Measurements from ENCODE around the gene PLVAP. TPM values are rescaled to one million over a fixed set of nuclear protein-coding genes. Genes with fewer than 3 reads are reported as not detected.

PLVAP gene
- total and polyA plus RNA-seq, 9 of the 15 experiments (the other 6 are each of a cell fraction or from before 2014, with no cell fraction given), result 0.09 to 0.84 (median 0.51) TPM; not detected in 4

DNA sequence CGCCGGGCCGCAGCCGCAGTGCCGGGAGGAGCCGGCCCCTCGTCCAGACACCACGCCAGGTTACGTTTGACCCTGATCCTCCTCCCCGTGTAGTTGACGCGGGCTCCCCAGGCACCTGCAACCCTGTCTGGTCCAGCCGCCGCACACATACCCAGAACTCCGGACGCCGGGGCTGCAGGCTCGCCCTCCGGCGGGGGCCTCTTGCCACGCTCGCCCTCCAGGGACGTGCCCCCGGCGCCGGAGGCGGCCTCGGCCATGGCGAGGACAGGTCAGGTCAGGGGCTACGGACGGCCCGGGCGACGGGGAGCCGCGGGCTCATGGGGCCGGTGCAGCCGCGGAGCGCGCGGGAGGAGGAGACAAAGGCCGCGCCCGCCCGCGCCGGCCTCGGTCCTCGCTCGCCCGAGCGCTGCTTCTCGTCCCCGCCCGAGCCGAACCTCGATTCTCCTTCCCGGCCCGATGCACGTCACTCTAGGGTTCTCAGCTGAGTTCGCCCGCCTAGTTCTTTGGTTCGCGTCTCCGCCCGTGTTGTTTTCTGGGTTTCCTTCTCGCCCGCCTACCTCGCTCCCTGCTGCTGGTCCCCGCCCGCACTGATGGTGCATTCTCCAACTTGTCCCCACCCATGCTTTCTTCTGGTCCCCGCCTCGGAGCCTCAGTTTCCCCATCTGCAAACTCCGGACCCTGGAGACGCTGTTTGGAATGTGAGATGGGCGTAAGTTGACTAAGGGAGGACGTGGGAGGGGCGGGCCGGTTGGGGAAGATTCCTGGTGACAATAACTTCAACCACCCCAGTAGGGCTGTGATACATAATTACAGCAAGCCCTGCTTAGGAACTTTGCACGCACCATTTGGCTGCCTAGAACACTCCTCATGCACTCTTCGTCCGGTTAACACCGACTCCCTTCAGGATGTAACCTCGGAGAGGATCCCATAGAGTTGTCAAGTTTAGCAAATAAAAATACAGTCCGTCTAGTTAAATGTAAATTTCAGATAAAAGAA, 42.4 kb downstream of the PLVAP start, which contains the start of gene ANO8 (continued):
- TF ChIP-seq MLLT1 (IDR thresholded peaks at IDR 0.05) (peak in 1 of 2 experiments; percentile 91; a peak in 2 of 4 replicates), ZNF717 (CRISPR knock-in tag; IDR thresholded peaks at IDR 0.05) (no peak), PREB (CRISPR knock-in tag; IDR thresholded peaks at IDR 0.05) (no peak), PHTF2 (CRISPR knock-in tag; IDR thresholded peaks at IDR 0.05) (no peak), FOXP1 (CRISPR knock-in tag; IDR thresholded peaks at IDR 0.05) (0 out of 2 replicates have a peak, but pooled peaks have one; percentile 24), BRD4 (IDR thresholded peaks at IDR 0.05) (no peak; the same call in 1 of the 2 replicates), KDM5B (IDR thresholded peaks at IDR 0.05; ENCODE audit: insufficient replicate concordance, low read depth, low read length) (peak; percentile 66), ZNF707 (CRISPR knock-in tag; conservative IDR thresholded peaks at IDR 0.05) (no peak; the same call in 1 of the 2 replicates), ZNF507 (tag; conservative IDR thresholded peaks at IDR 0.05) (no peak), KHSRP (IDR thresholded peaks at IDR 0.05) (no peak), IRF9 (tag; IDR thresholded peaks at IDR 0.05) (no peak), ZNF75A (CRISPR knock-in tag; IDR thresholded peaks at IDR 0.05) (no peak), JUNB (CRISPR knock-in tag; conservative IDR thresholded peaks at IDR 0.05) (no peak), NR2C1 (IDR thresholded peaks at IDR 0.05) (no peak), NR2C1 (tag; IDR thresholded peaks at IDR 0.05) (no peak), MED1 (CRISPR knock-in tag; IDR thresholded peaks at IDR 0.05; ENCODE audit: borderline replicate concordance) (no peak), CTBP1 (IDR thresholded peaks at IDR 0.05; ENCODE audit: borderline replicate concordance) (peak; percentile 98), ZNF124 (CRISPR knock-in tag; IDR thresholded peaks at IDR 0.05) (no peak), ZNF41 (CRISPR knock-in tag; conservative IDR thresholded peaks at IDR 0.05) (no peak), PCBP1 (IDR thresholded peaks at IDR 0.05; ENCODE audit: low read depth, low read length, poor library complexity, severe bottlenecking) (peak; percentile 80)
- TF ChIP-seq, protein P1, sequence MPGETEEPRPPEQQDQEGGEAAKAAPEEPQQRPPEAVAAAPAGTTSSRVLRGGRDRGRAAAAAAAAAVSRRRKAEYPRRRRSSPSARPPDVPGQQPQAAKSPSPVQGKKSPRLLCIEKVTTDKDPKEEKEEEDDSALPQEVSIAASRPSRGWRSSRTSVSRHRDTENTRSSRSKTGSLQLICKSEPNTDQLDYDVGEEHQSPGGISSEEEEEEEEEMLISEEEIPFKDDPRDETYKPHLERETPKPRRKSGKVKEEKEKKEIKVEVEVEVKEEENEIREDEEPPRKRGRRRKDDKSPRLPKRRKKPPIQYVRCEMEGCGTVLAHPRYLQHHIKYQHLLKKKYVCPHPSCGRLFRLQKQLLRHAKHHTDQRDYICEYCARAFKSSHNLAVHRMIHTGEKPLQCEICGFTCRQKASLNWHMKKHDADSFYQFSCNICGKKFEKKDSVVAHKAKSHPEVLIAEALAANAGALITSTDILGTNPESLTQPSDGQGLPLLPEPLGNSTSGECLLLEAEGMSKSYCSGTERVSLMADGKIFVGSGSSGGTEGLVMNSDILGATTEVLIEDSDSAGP (CRISPR knock-in tag; IDR thresholded peaks at IDR 0.05), result 0 out of 2 replicates have a peak, but pooled peaks have one; percentile 66
- TF ChIP-seq, protein P2, sequence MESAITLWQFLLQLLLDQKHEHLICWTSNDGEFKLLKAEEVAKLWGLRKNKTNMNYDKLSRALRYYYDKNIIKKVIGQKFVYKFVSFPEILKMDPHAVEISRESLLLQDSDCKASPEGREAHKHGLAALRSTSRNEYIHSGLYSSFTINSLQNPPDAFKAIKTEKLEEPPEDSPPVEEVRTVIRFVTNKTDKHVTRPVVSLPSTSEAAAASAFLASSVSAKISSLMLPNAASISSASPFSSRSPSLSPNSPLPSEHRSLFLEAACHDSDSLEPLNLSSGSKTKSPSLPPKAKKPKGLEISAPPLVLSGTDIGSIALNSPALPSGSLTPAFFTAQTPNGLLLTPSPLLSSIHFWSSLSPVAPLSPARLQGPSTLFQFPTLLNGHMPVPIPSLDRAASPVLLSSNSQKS (CRISPR knock-in tag; IDR thresholded peaks at IDR 0.05), result no peak

All from K562 (cell line).